ENCODE results near the gene IGFBP7. TPM values are rescaled to one million over a fixed set of nuclear protein-coding genes. Genes with fewer than 3 reads are reported as not detected.

IGFBP7 gene
- polyA plus RNA-seq, 1 experiment = 655 TPM

GRCh38 chr4:57078685-57079521, 31.3 kb downstream of the IGFBP7 start:
- DNase-seq (ENCODE audit: low read depth, low spot score) = no peak
- H3K27me3 ChIP-seq (ENCODE audit: control insufficient read depth, insufficient read depth, low read length) = no peaks in the 10 kb centered on the region
- H3K4me3 ChIP-seq (ENCODE audit: low read depth, low read length) = no peak overlapping the region
- TF ChIP-seq CTCF (IDR thresholded peaks at IDR 0.05; ENCODE audit: low read depth, low read length) = no peak
- no peak overlapping the region for H3K27ac ChIP-seq (ENCODE audit: low read depth, low read length)
- ChIA-PET CTCF (interaction anchor here (1.5 to 2.1 kb wide), 2 partner anchors 41 to 85 kb away, joined by 8 to 10 read pairs; no protein-coding TSS in a partner anchor), POLR2A (interaction anchor here (0.6 to 1.2 kb wide), 2 partner anchors 14 to 171 kb away, joined by 5 to 6 read pairs; partner anchors contain the start of gene REST)
- no peaks in the 10 kb centered on the region for H3K9me3 ChIP-seq (ENCODE audit: control insufficient read depth, insufficient read depth, low read length)

GRCh38 chr4:57077550-57078343, 32.4 kb downstream of the IGFBP7 start:
- H3K27me3 ChIP-seq (ENCODE audit: control insufficient read depth, insufficient read depth, low read length) = no peaks in the 10 kb centered on the region
- ChIA-PET CTCF (interaction anchor here (1.5 to 2.1 kb wide), 2 partner anchors 40 to 86 kb away, joined by 8 to 10 read pairs; no protein-coding TSS in a partner anchor), POLR2A (interaction anchor here (1.2 kb wide), 1 partner anchor 12 kb away, joined by 5 read pairs; no protein-coding TSS in a partner anchor)
- no peaks in the 10 kb centered on the region for H3K9me3 ChIP-seq (ENCODE audit: control insufficient read depth, insufficient read depth, low read length)
- DNase-seq (ENCODE audit: low read depth, low spot score) = no peak
- no peak overlapping the region for H3K4me3 ChIP-seq (ENCODE audit: low read depth, low read length)
- TF ChIP-seq CTCF (IDR thresholded peaks at IDR 0.05; ENCODE audit: low read depth, low read length) = no peak
- H3K27ac ChIP-seq (ENCODE audit: low read depth, low read length) = peak overlapping the region; percentile 42

GRCh38 chr4:57076646-57077045, 33.5 kb downstream of the IGFBP7 start:
- Histone ChIP-seq H3K27ac (ENCODE audit: low read depth, low read length) (no peak overlapping the region), H3K4me3 (ENCODE audit: low read depth, low read length) (no peak overlapping the region), H3K9me3 (ENCODE audit: control insufficient read depth, insufficient read depth, low read length) (no peaks in the 10 kb centered on the region), H3K27me3 (ENCODE audit: control insufficient read depth, insufficient read depth, low read length) (no peaks in the 10 kb centered on the region)
- DNase-seq (ENCODE audit: low read depth, low spot score) = no peak
- TF ChIP-seq CTCF (IDR thresholded peaks at IDR 0.05; ENCODE audit: low read depth, low read length) = no peak
- ChIA-PET POLR2A (interaction anchor here (2.5 kb wide), 1 partner anchor 11 kb away, joined by 16 read pairs; no protein-coding TSS in a partner anchor), CTCF (interaction anchor here (1.8 to 2.8 kb wide), 2 partner anchors 11 to 87 kb away, joined by 9 to 20 read pairs; no protein-coding TSS in a partner anchor)

- no peak for TF ChIP-seq CTCF (IDR thresholded peaks at IDR 0.05; ENCODE audit: low read depth, low read length)
- Histone ChIP-seq H3K27me3 (ENCODE audit: control insufficient read depth, insufficient read depth, low read length) (no peaks in the 10 kb centered on the region), H3K9me3 (ENCODE audit: control insufficient read depth, insufficient read depth, low read length) (no peaks in the 10 kb centered on the region), H3K4me3 (ENCODE audit: low read depth, low read length) (no peak overlapping the region), H3K27ac (ENCODE audit: low read depth, low read length) (no peak overlapping the region)
- no peak for DNase-seq (ENCODE audit: low read depth, low spot score)
- ChIA-PET CTCF (interaction anchor here (0.5 to 2.8 kb wide), 5 partner anchors 10 to 658 kb away, joined by 3 to 20 read pairs (median 8); no protein-coding TSS in a partner anchor), POLR2A (interaction anchor here (0.8 to 2.5 kb wide), 4 partner anchors 10 to 44 kb away, joined by 3 to 16 read pairs (median 6); no protein-coding TSS in a partner anchor)
These were observed 34.8 kb downstream of the IGFBP7 start for GRCh38 chr4:57075367-57075766.
